ENCODE results near the gene AP3S2. TPM values are rescaled to one million over a fixed set of nuclear protein-coding genes. Genes with fewer than 3 reads are reported as not detected.

AP3S2 gene
- total RNA-seq, 2 experiments from 2014 or later, result 25.3 to 28.1 TPM

- Mint-ChIP-seq H3K4me1 (peaks cover 2% of the 10 kb centered on the region), H3K27ac (no peak overlapping the region), H3K9me3 (no peaks in the 10 kb centered on the region), H3K27me3 (peaks cover 3% of the 10 kb centered on the region), H3K4me3 (no peak overlapping the region), H3K36me3 (ENCODE audit: low read depth) (no peaks in the 10 kb centered on the region)
- ChIA-PET POLR2A (no interaction called here), CTCF (interaction anchor here (0.9 kb wide), 1 partner anchor 20 kb away, joined by 3 read pairs; no protein-coding TSS in a partner anchor)
- no peak for DNase-seq
Observed at GRCh38 chr15:89802986-89803824, 90.6 kb downstream of the AP3S2 start.

GRCh38 chr15:89802231-89802928 is 91.4 kb downstream of the AP3S2 start:
- Mint-ChIP-seq H3K27ac (no peak overlapping the region), H3K27me3 (peaks cover 3% of the 10 kb centered on the region), H3K4me3 (no peak overlapping the region), H3K4me1 (peaks cover 2% of the 10 kb centered on the region), H3K36me3 (ENCODE audit: low read depth) (no peaks in the 10 kb centered on the region), H3K9me3 (no peaks in the 10 kb centered on the region)
- ChIA-PET CTCF (interaction anchor here (0.9 kb wide), 1 partner anchor 21 kb away, joined by 3 read pairs; no protein-coding TSS in a partner anchor), POLR2A (no interaction called here)
- DNase-seq, result no peak

DNA sequence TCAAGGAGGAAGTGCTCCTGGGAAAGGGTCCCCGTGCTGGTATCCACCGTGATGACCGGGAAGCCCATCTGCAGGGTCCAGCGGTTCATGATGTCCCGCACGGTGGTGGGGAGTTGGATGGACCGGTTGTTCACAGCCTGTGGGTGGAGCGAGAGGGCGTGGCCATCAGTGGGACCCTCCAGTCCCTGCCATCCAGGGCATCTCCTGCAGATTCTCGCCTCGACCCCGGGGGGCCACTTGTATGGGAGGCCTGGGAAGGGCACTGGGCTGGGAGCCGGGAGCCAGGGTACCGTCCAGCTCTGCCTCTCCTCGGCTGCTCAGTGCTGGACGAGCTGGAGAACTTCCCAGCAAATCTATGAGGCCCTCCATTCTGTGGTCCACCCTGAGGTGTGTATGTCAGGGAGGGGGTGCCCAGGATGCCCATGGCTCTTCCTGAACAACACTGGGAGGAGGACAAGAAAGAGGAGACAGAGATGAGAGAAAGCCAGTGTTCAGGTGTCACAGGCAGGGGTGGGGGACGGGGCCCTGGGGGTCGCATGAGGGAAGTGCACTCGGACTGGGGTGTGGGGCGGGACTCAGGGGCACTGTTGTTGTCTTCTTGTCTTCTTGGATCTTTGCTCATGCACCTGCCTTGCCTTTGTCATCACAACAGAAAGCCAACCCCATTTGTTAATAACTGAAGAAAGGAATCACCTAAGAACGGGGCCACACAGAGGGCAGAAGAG is 92.2 kb downstream of the AP3S2 start:
- POLR2A ChIA-PET, result no interaction called here

DNA sequence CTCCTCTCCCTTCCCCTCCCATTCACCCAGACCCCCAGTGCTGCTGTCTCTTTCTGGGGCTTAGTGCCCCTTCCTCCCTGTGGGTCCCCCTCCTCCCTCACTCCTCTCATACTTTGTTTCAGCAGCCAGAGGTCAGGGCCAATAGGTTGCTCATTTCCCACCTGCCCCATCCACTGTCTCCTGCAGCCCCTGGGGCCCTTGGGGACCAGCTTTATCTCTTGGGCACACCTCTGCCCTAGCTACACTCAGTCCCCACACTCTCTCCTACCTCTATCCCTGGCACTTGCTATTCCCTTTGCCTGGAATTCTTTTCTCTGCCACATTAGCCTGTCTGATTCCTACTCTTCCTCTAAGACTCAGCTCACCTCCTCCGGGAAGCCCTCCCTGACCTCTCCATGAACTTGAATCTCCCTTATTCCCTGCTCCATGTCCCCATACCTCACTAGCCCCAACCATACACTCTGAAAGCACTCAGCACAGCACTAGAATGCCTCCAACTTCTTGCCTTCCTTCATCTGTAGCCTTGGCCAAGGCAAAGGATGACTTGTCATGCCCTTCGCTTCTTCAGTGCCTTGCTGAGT is 93.8 kb downstream of the AP3S2 start:
- H3K27ac Mint-ChIP-seq, result no peak overlapping the region
- POLR2A ChIA-PET, result no interaction called here
- H3K27me3 Mint-ChIP-seq, result peaks cover 3% of the 10 kb centered on the region
- no peaks in the 10 kb centered on the region for H3K36me3 Mint-ChIP-seq (ENCODE audit: low read depth)
- CTCF ChIA-PET, result interaction anchor here (1.0 kb wide), 1 partner anchor 39 kb away, joined by 3 read pairs; no protein-coding TSS in a partner anchor
- peaks cover 2% of the 10 kb centered on the region for H3K4me1 Mint-ChIP-seq
- H3K4me3 Mint-ChIP-seq, result no peak overlapping the region
- no peaks in the 10 kb centered on the region for H3K9me3 Mint-ChIP-seq
- DNase-seq, result no peak

More for the DNA sequence above, 92.2 kb downstream of the AP3S2 start:
- no peak overlapping the region for H3K4me3 Mint-ChIP-seq
- CTCF ChIA-PET, result interaction anchor here (0.9 to 1.2 kb wide), 2 partner anchors 22 to 74 kb away, joined by 3 to 4 read pairs; no protein-coding TSS in a partner anchor
- peaks cover 2% of the 10 kb centered on the region for H3K4me1 Mint-ChIP-seq
- no peaks in the 10 kb centered on the region for H3K9me3 Mint-ChIP-seq
- DNase-seq, result no peak
- no peak overlapping the region for H3K27ac Mint-ChIP-seq
- peaks cover 3% of the 10 kb centered on the region for H3K27me3 Mint-ChIP-seq
- H3K36me3 Mint-ChIP-seq (ENCODE audit: low read depth), result no peaks in the 10 kb centered on the region

GRCh38 chr15:89799011-89799911 is 94.5 kb downstream of the AP3S2 start:
- Mint-ChIP-seq H3K27me3 (peaks cover 3% of the 10 kb centered on the region), H3K9me3 (no peaks in the 10 kb centered on the region), H3K36me3 (ENCODE audit: low read depth) (no peaks in the 10 kb centered on the region), H3K27ac (no peak overlapping the region), H3K4me1 (peaks cover 2% of the 10 kb centered on the region), H3K4me3 (no peak overlapping the region)
- CTCF ChIA-PET, result interaction anchor here (1.0 kb wide), 1 partner anchor 342 kb away, joined by 3 read pairs; no protein-coding TSS in a partner anchor
- POLR2A ChIA-PET, result no interaction called here
- no peak for DNase-seq

DNA sequence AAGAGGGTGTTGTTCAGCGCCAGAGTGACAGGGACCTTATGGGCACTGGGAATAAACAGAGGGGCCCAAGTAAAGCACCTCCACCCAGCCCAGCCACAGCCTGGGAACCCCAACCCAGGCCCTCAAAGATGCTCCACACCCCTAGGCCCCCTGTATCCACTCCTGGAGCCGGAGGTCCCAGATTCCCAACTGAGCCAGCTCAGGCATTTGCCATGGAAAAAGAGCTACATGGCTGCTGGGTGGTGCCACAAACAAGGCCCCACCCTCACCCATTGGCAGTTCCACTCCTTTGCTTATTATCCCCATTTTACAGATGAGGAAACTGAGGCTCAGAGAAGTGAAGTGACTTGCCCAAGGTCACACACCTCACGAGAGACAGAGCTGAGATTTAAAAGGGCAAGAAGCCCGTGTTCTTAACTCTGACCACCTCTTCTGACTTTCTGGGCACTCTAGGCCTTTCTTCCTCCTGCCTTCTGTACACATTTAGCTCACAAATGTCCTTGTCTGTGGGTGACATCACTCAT is 96.1 kb downstream of the AP3S2 start:
- Mint-ChIP-seq H3K4me1 (peaks cover 2% of the 10 kb centered on the region), H3K36me3 (ENCODE audit: low read depth) (no peaks in the 10 kb centered on the region), H3K27me3 (peaks cover 3% of the 10 kb centered on the region), H3K27ac (no peak overlapping the region), H3K9me3 (no peaks in the 10 kb centered on the region), H3K4me3 (no peak overlapping the region)
- ChIA-PET CTCF (interaction anchor here (1.2 kb wide), 1 partner anchor 22 kb away, joined by 3 read pairs; the partner anchor contains the start of gene MESP2), POLR2A (no interaction called here)
- no peak for DNase-seq

DNA sequence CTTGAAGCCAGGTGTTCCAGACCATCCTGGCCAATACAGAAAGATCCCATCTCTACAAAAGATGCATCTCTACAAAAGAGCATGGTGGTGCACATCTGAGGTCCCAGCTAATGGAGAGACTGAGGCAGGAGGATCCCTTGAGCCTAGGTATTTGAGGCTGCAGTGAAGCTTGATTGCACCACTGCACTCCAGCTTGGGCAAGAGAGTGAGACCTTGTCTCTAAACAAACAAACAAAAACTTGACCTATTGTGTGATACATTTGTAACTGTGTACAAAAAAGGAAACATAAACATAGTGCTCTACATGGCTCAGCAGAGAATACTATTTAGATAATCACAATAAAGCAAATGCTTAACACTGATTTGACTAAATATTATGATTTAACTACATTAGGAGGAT is 97.8 kb downstream of the AP3S2 start:
- POLR2A ChIA-PET, result no interaction called here
- no peak for DNase-seq
- Mint-ChIP-seq H3K27ac (no peak overlapping the region), H3K4me1 (no peaks in the 10 kb centered on the region), H3K4me3 (no peak overlapping the region), H3K9me3 (no peaks in the 10 kb centered on the region), H3K36me3 (ENCODE audit: low read depth) (no peaks in the 10 kb centered on the region), H3K27me3 (no peaks in the 10 kb centered on the region)
- CTCF ChIA-PET, result no interaction called here

DNA sequence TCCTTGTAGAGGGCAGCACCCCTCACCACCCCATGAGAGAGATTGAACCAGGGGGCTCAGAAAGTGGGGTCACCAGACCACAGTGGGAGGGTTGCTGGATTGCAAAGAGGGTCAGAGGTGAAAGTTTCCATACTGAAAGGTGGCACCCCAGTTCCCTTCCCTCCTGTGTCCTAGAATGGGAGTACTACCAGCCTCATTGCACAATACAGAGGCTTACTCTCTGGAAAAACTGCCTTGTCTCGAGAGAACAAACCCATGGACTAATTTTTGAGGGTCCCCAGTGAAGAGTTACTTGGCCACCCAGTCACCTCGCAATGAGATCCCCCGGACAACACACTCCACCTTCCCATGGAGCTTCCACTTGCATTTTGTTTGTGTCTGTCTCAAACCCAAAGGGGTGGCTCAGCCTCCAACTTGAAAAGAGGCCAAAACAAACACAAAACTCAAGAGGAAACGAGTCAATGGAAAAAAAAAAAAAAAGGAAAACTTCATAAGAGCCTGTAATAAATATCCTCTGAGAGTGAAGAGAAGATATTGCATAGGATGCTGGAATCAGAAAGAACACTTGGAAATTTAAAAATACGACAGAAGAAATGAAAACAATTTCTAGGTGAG is 99.1 kb downstream of the AP3S2 start:
- ChIA-PET CTCF (no interaction called here), POLR2A (no interaction called here)
- no peak for DNase-seq

DNA sequence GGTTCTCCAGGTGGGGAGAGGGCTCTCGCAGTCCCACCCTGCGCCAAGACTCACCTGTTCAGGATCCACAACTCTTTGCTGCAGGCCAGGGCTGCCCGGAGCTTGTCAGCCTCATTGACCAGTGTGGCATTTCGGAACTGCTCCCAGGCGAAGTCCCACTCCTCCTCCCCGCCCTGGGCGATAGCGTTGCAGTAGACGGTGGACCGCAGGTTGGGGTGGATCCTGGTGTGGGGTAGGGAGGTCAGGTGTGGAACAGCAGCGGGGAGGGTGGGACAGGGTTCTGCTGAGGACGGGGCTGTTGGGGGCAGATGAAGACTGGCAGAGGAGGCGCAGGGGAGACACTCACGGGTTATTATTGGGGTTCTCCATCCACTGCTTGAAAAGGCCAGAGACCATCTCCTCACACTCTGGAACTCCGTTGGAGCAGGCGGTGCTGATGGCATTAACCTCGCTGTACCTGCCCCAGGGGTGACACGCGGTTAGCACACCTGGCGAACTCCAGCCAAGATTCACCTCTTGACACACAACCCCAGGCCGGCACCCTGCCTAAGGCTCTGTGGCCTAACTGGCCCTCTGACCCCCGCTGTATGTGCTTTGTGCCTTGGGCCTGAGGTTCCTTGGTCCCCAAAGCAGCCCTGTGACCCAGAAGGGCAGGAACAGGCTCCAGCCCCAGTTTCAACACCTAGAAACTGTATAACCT is 101.5 kb downstream of the AP3S2 start:
- no peak for DNase-seq
- no peak overlapping the region for H3K4me3 Mint-ChIP-seq
- peaks cover 9% of the 10 kb centered on the region for H3K9me3 Mint-ChIP-seq
- ChIA-PET CTCF (no interaction called here), POLR2A (no interaction called here)
- peaks cover 4% of the 10 kb centered on the region for H3K36me3 Mint-ChIP-seq (ENCODE audit: low read depth)
- H3K27ac Mint-ChIP-seq, result no peak overlapping the region
- H3K4me1 Mint-ChIP-seq, result no peaks in the 10 kb centered on the region
- peaks cover 6% of the 10 kb centered on the region for H3K27me3 Mint-ChIP-seq

More for the DNA sequence above, 99.1 kb downstream of the AP3S2 start:
- no peak overlapping the region for H3K27ac Mint-ChIP-seq
- H3K4me3 Mint-ChIP-seq, result no peak overlapping the region
- H3K4me1 Mint-ChIP-seq, result no peaks in the 10 kb centered on the region
- H3K27me3 Mint-ChIP-seq, result no peaks in the 10 kb centered on the region
- H3K9me3 Mint-ChIP-seq, result no peaks in the 10 kb centered on the region
- H3K36me3 Mint-ChIP-seq (ENCODE audit: low read depth), result no peaks in the 10 kb centered on the region

DNA sequence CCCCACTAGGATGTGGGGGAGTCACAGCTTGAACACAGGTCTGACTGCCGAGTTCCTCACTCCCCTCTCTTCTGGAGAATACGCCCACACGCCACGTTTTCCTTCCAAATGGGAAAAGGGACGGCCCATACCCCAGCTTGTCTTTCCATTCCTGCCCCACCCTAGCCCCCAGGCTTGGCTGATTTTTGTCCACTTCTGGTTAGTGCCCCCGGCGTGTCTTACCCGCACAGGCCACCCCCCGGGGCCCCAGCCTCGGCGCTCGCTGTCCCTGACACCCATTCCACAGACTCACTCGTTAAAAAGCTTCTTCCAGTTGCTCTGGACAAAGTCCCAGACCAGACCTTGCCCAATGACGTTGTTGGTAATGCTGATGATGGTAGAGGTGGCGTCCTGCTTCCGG is 103.1 kb downstream of the AP3S2 start:
- no peak overlapping the region for H3K27ac Mint-ChIP-seq
- DNase-seq, result no peak
- peaks cover 9% of the 10 kb centered on the region for H3K9me3 Mint-ChIP-seq
- peaks cover 4% of the 10 kb centered on the region for H3K36me3 Mint-ChIP-seq (ENCODE audit: low read depth)
- H3K4me1 Mint-ChIP-seq, result no peaks in the 10 kb centered on the region
- peaks cover 6% of the 10 kb centered on the region for H3K27me3 Mint-ChIP-seq
- ChIA-PET POLR2A (no interaction called here), CTCF (no interaction called here)
- H3K4me3 Mint-ChIP-seq, result no peak overlapping the region

- ChIA-PET POLR2A (no interaction called here), CTCF (no interaction called here)
- DNase-seq, result no peak
- peaks cover 4% of the 10 kb centered on the region for H3K36me3 Mint-ChIP-seq (ENCODE audit: low read depth)
- peaks cover 9% of the 10 kb centered on the region for H3K9me3 Mint-ChIP-seq
- no peaks in the 10 kb centered on the region for H3K4me1 Mint-ChIP-seq
- H3K27me3 Mint-ChIP-seq, result peaks cover 6% of the 10 kb centered on the region
- H3K27ac Mint-ChIP-seq, result no peak overlapping the region
- H3K4me3 Mint-ChIP-seq, result no peak overlapping the region
Observed at GRCh38 chr15:89790206-89790605, 103.6 kb downstream of the AP3S2 start.
